ENCODE data around the gene KIRREL3. TPM values are rescaled to one million over a fixed set of nuclear protein-coding genes. Genes with fewer than 3 reads are reported as not detected.

Gene KIRREL3
- total RNA-seq, 5 donors from 2014 or later (not counting 1 experiment from before 2014, with no cell fraction given): not detected

DNA sequence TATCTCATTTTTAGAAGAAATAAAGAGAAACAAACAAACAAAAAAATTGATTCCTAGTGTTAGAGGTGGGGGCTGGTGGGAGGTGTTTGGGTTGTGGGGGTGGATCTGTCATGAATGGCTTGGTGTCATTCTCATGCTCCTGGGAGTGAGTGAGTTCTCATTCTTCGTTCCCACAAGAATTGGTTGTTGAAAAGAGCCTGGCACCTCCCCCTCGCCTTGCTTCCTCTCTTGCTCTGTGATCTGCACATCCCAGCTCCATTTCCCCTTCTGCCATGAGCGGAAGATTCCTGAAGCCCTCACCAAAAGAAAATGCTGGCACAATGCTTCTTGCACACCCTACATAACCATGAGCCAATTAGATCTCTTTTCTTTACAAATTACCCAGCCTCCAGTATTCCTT lies 367.2 kb downstream of the KIRREL3 start:
- Mint-ChIP-seq H3K36me3 (no peaks in the 10 kb centered on the region), H3K9me3 (no peaks in the 10 kb centered on the region), H3K4me1 (no peaks in the 10 kb centered on the region), H3K27me3 (peaks cover 8 to 23% of the 10 kb centered on the region in 2 donors), H3K27ac (no peak overlapping the region), H3K4me3 (no peak overlapping the region)
- 18% methylated on average over 3 of the region's 3 CpGs for WGBS (ENCODE audit: insufficient coverage)
- Histone ChIP-seq H3K4me3 (ENCODE audit: control insufficient read depth in 1 of 2, extremely low read depth in 1 of 2, low read length in 1 of 2) (no peak overlapping the region), H3K27ac (ENCODE audit: low read length) (no peak overlapping the region), H3K9me3 (no peaks in the 10 kb centered on the region), H3K4me1 (ENCODE audit: control insufficient read depth in 1 of 2, extremely low read depth in 1 of 2, insufficient read depth in 2 of 2, low read length in 2 of 2) (no peaks in the 10 kb centered on the region), H3K27me3 (replicated peaks in 1 of 2; ENCODE audit: control insufficient read depth in 2 of 2, extremely low read depth in 1 of 2, insufficient read depth in 2 of 2, low read length in 1 of 2) (peaks cover 0 to 2% of the 10 kb centered on the region in 2 experiments), H3K36me3 (ENCODE audit: control insufficient read depth in 2 of 2, extremely low read depth in 1 of 2, insufficient read depth in 1 of 2, low read length in 1 of 2) (no peaks in the 10 kb centered on the region)
- ChIA-PET POLR2A (no interaction called here), CTCF (no interaction called here)
- DNase-seq (no peak), ATAC-seq (replicated peaks in 1 of 4) (no peak)

DNA sequence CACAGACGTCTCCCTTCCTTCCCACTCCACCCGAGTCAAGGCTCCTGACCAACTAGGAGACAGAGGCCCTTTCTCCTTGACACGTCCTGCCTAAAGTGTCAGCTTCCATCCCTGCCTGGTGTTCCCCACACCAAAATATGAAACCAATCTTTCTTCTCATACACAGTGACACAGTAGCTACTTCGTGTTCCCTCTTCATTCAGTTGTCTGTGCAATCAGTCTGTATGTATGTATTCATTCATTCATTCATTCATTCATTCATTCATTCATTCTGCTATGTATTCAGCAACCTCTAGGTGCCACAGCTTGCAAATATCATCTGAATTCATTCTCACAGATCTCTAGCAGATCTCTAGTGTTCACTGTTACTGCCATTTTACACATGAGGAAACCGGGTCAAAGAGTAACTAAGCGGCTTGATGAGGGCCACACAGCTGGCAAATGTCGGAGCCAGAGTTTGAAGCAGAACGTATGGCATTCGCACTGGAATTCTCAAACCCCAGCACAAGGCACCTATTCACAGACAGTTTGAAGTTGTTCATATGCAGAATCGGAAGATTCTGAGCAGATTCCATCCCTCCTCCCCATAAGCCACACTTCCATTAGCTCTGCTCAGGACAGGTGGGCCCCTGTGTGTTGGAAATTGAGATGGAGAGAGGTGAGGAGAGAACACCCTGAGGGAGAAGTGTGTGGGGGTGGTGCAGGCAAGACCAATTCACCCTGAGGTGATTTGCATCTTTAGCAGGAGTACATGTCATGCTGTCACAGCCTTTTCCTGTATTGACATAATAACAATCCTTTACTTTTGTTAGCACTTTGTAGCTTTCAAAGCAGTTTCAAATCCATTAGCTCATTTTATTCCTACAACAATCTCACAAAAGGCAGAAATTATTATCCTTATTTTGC lies 369.4 kb downstream of the KIRREL3 start:
- CTCF ChIA-PET: no interaction called here
- no peak overlapping the region for H3K27ac Mint-ChIP-seq
- no peaks in the 10 kb centered on the region for H3K9me3 Mint-ChIP-seq

DNA sequence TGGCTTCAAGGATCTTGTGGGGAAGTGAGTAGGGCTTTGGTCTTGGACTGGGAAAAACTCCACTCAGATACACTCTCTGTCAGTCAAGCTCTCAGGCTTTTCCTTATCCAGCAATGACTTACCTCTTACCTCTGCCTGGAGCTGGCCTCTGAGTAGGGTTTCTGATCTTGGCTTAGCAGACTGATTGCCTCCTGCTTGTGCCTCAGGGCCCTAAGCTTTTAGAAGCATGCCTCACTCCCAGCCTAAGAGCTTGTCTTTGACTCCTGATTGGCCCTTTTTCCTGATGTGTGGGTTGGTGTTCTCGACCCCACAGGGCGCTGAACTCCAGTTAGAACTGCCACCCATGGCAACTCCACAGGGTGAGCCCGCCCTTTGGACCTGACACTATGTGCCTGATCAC lies 370.1 kb downstream of the KIRREL3 start:
- no peaks in the 10 kb centered on the region for H3K4me1 Mint-ChIP-seq
- H3K27me3 Mint-ChIP-seq: peaks cover 2 to 12% of the 10 kb centered on the region in 2 donors
- no peak overlapping the region for H3K27ac Mint-ChIP-seq
- no peaks in the 10 kb centered on the region for H3K9me3 ChIP-seq
- H3K36me3 Mint-ChIP-seq: no peaks in the 10 kb centered on the region
- CTCF ChIA-PET: no interaction called here
- no peaks in the 10 kb centered on the region for H3K4me1 ChIP-seq (ENCODE audit: control insufficient read depth in 1 of 2, extremely low read depth in 1 of 2, insufficient read depth in 2 of 2, low read length in 2 of 2)
- ATAC-seq (replicated peaks in 1 of 4) (no peak), DNase-seq (no peak)
- no peak overlapping the region for H3K4me3 ChIP-seq (ENCODE audit: control insufficient read depth in 1 of 2, extremely low read depth in 1 of 2, low read length in 1 of 2)
- H3K27me3 ChIP-seq (replicated peaks in 1 of 2; ENCODE audit: control insufficient read depth in 2 of 2, extremely low read depth in 1 of 2, insufficient read depth in 2 of 2, low read length in 1 of 2): peaks cover 0 to 2% of the 10 kb centered on the region in 2 experiments
- H3K27ac ChIP-seq (ENCODE audit: low read length): no peak overlapping the region
- H3K9me3 Mint-ChIP-seq: no peaks in the 10 kb centered on the region
- no peaks in the 10 kb centered on the region for H3K36me3 ChIP-seq (ENCODE audit: control insufficient read depth in 2 of 2, extremely low read depth in 1 of 2, insufficient read depth in 1 of 2, low read length in 1 of 2)
- POLR2A ChIA-PET: no interaction called here
- 75% methylated on average over 2 of the region's 3 CpGs for WGBS (ENCODE audit: insufficient coverage)
- no peak overlapping the region for H3K4me3 Mint-ChIP-seq

More for the DNA sequence above, 369.4 kb downstream of the KIRREL3 start:
- H3K36me3 Mint-ChIP-seq: no peaks in the 10 kb centered on the region
- POLR2A ChIA-PET: no interaction called here
- DNase-seq: no peak
- Histone ChIP-seq H3K36me3 (ENCODE audit: control insufficient read depth in 2 of 2, extremely low read depth in 1 of 2, insufficient read depth in 1 of 2, low read length in 1 of 2) (no peaks in the 10 kb centered on the region), H3K4me1 (ENCODE audit: control insufficient read depth in 1 of 2, extremely low read depth in 1 of 2, insufficient read depth in 2 of 2, low read length in 2 of 2) (no peaks in the 10 kb centered on the region), H3K4me3 (ENCODE audit: control insufficient read depth in 1 of 2, extremely low read depth in 1 of 2, low read length in 1 of 2) (no peak overlapping the region), H3K9me3 (no peaks in the 10 kb centered on the region), H3K27me3 (replicated peaks in 1 of 2; ENCODE audit: control insufficient read depth in 2 of 2, extremely low read depth in 1 of 2, insufficient read depth in 2 of 2, low read length in 1 of 2) (peaks cover 0 to 2% of the 10 kb centered on the region in 2 experiments), H3K27ac (ENCODE audit: low read length) (no peak overlapping the region)
- H3K27me3 Mint-ChIP-seq: peaks cover 2 to 11% of the 10 kb centered on the region in 2 donors
- H3K4me3 Mint-ChIP-seq: no peak overlapping the region
- WGBS (ENCODE audit: insufficient coverage): 73% methylated on average over 9 of the region's 10 CpGs
- H3K4me1 Mint-ChIP-seq: no peaks in the 10 kb centered on the region
- ATAC-seq (replicated peaks in 1 of 4): no peak

DNA sequence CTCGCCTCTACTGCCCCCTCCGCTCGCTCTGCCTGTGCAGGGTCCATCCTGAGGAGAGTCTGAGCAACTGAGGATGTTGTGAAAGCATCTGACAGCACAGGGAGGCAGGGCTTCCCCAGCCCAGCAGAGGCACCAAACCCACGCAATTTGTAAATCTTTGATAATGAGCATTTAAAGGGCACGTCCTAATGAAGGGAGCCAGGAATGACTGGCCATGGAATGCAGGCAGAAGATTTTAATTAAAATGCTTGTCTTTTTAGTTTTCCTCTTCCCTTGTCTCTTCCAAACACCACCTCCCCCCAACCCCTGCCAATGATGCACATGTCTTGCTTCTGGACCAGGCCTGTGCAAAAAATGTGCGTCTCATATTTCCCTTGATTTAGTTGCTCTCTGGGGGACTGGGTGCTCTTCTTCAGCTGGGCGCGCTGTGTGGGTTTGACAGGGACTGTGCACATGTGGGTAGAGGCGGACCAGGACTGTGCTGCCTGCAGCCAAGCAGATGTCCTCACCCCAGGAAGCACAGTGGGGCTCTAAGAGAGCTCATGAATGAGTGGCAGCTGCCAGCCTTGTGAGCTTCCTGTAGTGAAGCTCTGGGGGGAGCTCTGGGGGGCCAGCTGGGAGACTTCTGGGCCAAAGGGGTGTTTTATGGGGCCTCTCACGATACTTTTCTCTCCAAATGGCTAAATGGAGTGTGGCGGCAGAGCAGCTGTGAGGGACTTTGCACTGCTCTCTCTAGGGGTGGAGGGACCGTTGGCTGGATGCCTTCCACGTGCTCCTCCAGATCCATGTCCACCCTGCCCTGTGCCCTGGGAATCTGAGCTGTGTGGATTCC lies 371.6 kb downstream of the KIRREL3 start:
- Histone ChIP-seq H3K4me1 (ENCODE audit: control insufficient read depth in 1 of 2, extremely low read depth in 1 of 2, insufficient read depth in 2 of 2, low read length in 2 of 2) (no peaks in the 10 kb centered on the region), H3K36me3 (ENCODE audit: control insufficient read depth in 2 of 2, extremely low read depth in 1 of 2, insufficient read depth in 1 of 2, low read length in 1 of 2) (no peaks in the 10 kb centered on the region), H3K27me3 (replicated peaks in 1 of 2; ENCODE audit: control insufficient read depth in 2 of 2, extremely low read depth in 1 of 2, insufficient read depth in 2 of 2, low read length in 1 of 2) (peaks cover 0 to 3% of the 10 kb centered on the region in 2 experiments), H3K27ac (ENCODE audit: low read length) (no peak overlapping the region), H3K9me3 (no peaks in the 10 kb centered on the region), H3K4me3 (ENCODE audit: control insufficient read depth in 1 of 2, extremely low read depth in 1 of 2, low read length in 1 of 2) (no peak overlapping the region)
- peaks cover 2 to 9% of the 10 kb centered on the region in 2 donors for H3K27me3 Mint-ChIP-seq
- 69% methylated on average over 10 of the region's 13 CpGs for WGBS (ENCODE audit: insufficient coverage)
- H3K4me3 Mint-ChIP-seq: no peak overlapping the region
- H3K27ac Mint-ChIP-seq: no peak overlapping the region
- H3K36me3 Mint-ChIP-seq: no peaks in the 10 kb centered on the region
- CTCF ChIA-PET: no interaction called here
- ATAC-seq (replicated peaks in 1 of 4) (no peak), DNase-seq (no peak)
- POLR2A ChIA-PET: no interaction called here
- H3K4me1 Mint-ChIP-seq: no peaks in the 10 kb centered on the region
- H3K9me3 Mint-ChIP-seq: no peaks in the 10 kb centered on the region

DNA sequence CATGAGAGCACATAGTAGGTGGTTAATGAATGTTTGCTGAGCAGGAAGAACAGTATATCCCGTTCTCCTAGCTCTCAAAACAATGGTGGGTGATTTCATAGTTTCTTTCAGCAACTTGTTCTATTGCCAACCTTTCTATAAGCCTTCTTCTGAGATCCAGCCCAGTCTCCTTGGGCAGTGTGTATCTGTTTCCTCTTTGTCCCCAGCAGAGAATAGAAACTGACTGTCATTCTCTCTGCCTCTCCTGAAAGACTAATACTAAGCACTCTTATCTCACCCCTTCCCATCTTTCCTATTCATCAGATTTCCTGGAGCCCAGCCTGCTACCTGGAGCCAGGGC lies 372.1 kb downstream of the KIRREL3 start:
- no peak overlapping the region for H3K27ac ChIP-seq (ENCODE audit: low read length)
- H3K9me3 ChIP-seq: no peaks in the 10 kb centered on the region
- peaks cover 2 to 5% of the 10 kb centered on the region in 2 donors for H3K27me3 Mint-ChIP-seq
- WGBS (ENCODE audit: insufficient coverage): no CpG with 5 or more reads among the region's 1 CpG
- DNase-seq (no peak), ATAC-seq (replicated peaks in 1 of 4) (no peak)
- H3K4me3 Mint-ChIP-seq: no peak overlapping the region
- no peak overlapping the region for H3K4me3 ChIP-seq (ENCODE audit: control insufficient read depth in 1 of 2, extremely low read depth in 1 of 2, low read length in 1 of 2)
- H3K27me3 ChIP-seq (replicated peaks in 1 of 2; ENCODE audit: control insufficient read depth in 2 of 2, extremely low read depth in 1 of 2, insufficient read depth in 2 of 2, low read length in 1 of 2): peaks cover 0 to 3% of the 10 kb centered on the region in 2 experiments
- POLR2A ChIA-PET: no interaction called here
- CTCF ChIA-PET: no interaction called here
- no peaks in the 10 kb centered on the region for H3K36me3 Mint-ChIP-seq
- no peaks in the 10 kb centered on the region for H3K4me1 ChIP-seq (ENCODE audit: control insufficient read depth in 1 of 2, extremely low read depth in 1 of 2, insufficient read depth in 2 of 2, low read length in 2 of 2)
- H3K4me1 Mint-ChIP-seq: no peaks in the 10 kb centered on the region
- H3K36me3 ChIP-seq (ENCODE audit: control insufficient read depth in 2 of 2, extremely low read depth in 1 of 2, insufficient read depth in 1 of 2, low read length in 1 of 2): no peaks in the 10 kb centered on the region
- H3K27ac Mint-ChIP-seq: no peak overlapping the region
- no peaks in the 10 kb centered on the region for H3K9me3 Mint-ChIP-seq

DNA sequence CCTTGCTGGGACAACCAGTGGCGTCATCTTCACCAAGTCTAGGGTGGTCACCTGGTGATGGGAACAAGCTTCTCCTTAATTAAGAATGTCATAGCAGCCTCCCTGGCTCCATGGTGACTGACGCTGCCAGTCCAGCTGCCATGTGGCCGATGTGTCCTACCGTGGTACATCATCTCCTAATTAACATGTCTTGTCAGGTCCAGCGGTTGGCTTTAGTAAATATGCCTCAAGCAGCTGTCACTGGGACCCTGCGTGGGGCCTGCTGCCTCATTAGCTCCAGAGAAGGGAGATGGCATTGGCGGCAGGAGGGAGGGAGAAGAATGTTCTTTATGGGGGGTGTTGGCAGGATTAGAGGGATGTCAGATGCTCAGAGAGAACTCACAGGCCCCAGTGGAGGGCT lies 373.1 kb downstream of the KIRREL3 start:
- Mint-ChIP-seq H3K4me3 (no peak overlapping the region), H3K36me3 (no peaks in the 10 kb centered on the region), H3K27ac (no peak overlapping the region), H3K27me3 (peaks cover 2 to 4% of the 10 kb centered on the region in 2 donors), H3K9me3 (no peaks in the 10 kb centered on the region), H3K4me1 (no peaks in the 10 kb centered on the region)
- no peaks in the 10 kb centered on the region for H3K4me1 ChIP-seq (ENCODE audit: control insufficient read depth in 1 of 2, extremely low read depth in 1 of 2, insufficient read depth in 2 of 2, low read length in 2 of 2)
- H3K4me3 ChIP-seq (ENCODE audit: control insufficient read depth in 1 of 2, extremely low read depth in 1 of 2, low read length in 1 of 2): no peak overlapping the region
- ATAC-seq (replicated peaks in 1 of 4): no peak
- ChIA-PET CTCF (interaction anchor here in 1 of 2 donors (0.6 kb wide), 1 partner anchor 19 kb away, joined by 5 read pairs; no protein-coding TSS in a partner anchor), POLR2A (no interaction called here)
- DNase-seq: no peak
- no peaks in the 10 kb centered on the region for H3K36me3 ChIP-seq (ENCODE audit: control insufficient read depth in 2 of 2, extremely low read depth in 1 of 2, insufficient read depth in 1 of 2, low read length in 1 of 2)
- H3K27ac ChIP-seq (ENCODE audit: low read length): no peak overlapping the region
- peaks cover 0 to 3% of the 10 kb centered on the region in 2 experiments for H3K27me3 ChIP-seq (replicated peaks in 1 of 2; ENCODE audit: control insufficient read depth in 2 of 2, extremely low read depth in 1 of 2, insufficient read depth in 2 of 2, low read length in 1 of 2)
- no peaks in the 10 kb centered on the region for H3K9me3 ChIP-seq
- 90% methylated on average over 1 of the region's 7 CpGs for WGBS (ENCODE audit: insufficient coverage)
